ENCODE results near the gene MTHFD2L. TPM values are rescaled to one million over a fixed set of nuclear protein-coding genes. Genes with fewer than 3 reads are reported as not detected.

MTHFD2L gene
- total RNA-seq, 1 donor from 2014 or later, result 15.5 TPM

DNA sequence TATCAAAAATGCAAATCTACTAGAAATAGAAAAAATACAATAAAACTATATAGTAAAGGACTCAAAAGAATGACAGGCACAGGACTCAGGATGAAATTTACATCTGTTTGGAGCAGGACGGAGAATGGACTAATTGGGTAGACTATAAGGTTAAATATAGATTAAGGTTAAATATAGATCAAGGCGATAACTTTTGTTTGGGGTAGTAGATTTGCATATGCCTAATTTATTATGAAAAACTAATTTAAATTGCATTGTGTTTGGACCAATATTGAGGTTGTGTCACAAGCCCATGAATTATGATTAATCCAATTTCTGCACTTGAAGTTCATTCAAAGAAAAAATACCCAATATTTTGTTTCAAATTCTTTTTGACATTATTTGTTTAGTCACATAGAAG is 31.0 kb downstream of the MTHFD2L start:
- intact Hi-C loops (cut with DNase I), result no loop called here
- Histone ChIP-seq H3K4me3 (no peak overlapping the region), H3K9me3 (no peaks in the 10 kb centered on the region), H3K27ac (no peak overlapping the region), H3K27me3 (no peaks in the 10 kb centered on the region), H3K36me3 (no peaks in the 10 kb centered on the region), H3K4me1 (no peaks in the 10 kb centered on the region)
- no peak for TF ChIP-seq POLR2A (IDR thresholded peaks at IDR 0.05)
- TF ChIP-seq POLR2AphosphoS5 (IDR thresholded peaks at IDR 0.05; ENCODE audit: insufficient read depth in 1 of 2, low read depth in 1 of 2), result no peak
- TF ChIP-seq, protein P1, sequence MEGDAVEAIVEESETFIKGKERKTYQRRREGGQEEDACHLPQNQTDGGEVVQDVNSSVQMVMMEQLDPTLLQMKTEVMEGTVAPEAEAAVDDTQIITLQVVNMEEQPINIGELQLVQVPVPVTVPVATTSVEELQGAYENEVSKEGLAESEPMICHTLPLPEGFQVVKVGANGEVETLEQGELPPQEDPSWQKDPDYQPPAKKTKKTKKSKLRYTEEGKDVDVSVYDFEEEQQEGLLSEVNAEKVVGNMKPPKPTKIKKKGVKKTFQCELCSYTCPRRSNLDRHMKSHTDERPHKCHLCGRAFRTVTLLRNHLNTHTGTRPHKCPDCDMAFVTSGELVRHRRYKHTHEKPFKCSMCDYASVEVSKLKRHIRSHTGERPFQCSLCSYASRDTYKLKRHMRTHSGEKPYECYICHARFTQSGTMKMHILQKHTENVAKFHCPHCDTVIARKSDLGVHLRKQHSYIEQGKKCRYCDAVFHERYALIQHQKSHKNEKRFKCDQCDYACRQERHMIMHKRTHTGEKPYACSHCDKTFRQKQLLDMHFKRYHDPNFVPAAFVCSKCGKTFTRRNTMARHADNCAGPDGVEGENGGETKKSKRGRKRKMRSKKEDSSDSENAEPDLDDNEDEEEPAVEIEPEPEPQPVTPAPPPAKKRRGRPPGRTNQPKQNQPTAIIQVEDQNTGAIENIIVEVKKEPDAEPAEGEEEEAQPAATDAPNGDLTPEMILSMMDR (IDR thresholded peaks at IDR 0.05), result no peak
- DNase-seq (ENCODE audit: extremely low spot score in 2 of 2), result no peak

- DNase-seq (ENCODE audit: extremely low spot score in 2 of 2), result no peak
- TF ChIP-seq, protein P1 (IDR thresholded peaks at IDR 0.05), result peak; percentile 8 to 26 (median 20)
- no peak for TF ChIP-seq POLR2A (IDR thresholded peaks at IDR 0.05)
- no peak for TF ChIP-seq POLR2AphosphoS5 (IDR thresholded peaks at IDR 0.05; ENCODE audit: insufficient read depth in 1 of 2, low read depth in 1 of 2)
- H3K9me3 ChIP-seq, result no peaks in the 10 kb centered on the region
- H3K4me1 ChIP-seq, result no peaks in the 10 kb centered on the region
- intact Hi-C loops (cut with DNase I), result loop anchor here (10.0 kb wide), 1 partner anchor 115 kb away; the partner anchor contains the start of gene EPGN
- H3K4me3 ChIP-seq, result no peak overlapping the region
- H3K27me3 ChIP-seq, result no peaks in the 10 kb centered on the region
- no peak overlapping the region for H3K27ac ChIP-seq
- H3K36me3 ChIP-seq, result no peaks in the 10 kb centered on the region
Measured at GRCh38 chr4:74189331-74190043, 31.6 kb downstream of the MTHFD2L start.

- DNase-seq (ENCODE audit: extremely low spot score in 2 of 2), result no peak
- H3K9me3 ChIP-seq, result no peaks in the 10 kb centered on the region
- no peaks in the 10 kb centered on the region for H3K36me3 ChIP-seq
- intact Hi-C loops (cut with DNase I), result loop anchor here (10.0 kb wide), 1 partner anchor 114 kb away; the partner anchor contains the start of gene EPGN
- no peaks in the 10 kb centered on the region for H3K27me3 ChIP-seq
- no peak overlapping the region for H3K27ac ChIP-seq
- no peak overlapping the region for H3K4me3 ChIP-seq
- TF ChIP-seq, protein P1 (IDR thresholded peaks at IDR 0.05), result no peak
- no peak for TF ChIP-seq POLR2AphosphoS5 (IDR thresholded peaks at IDR 0.05; ENCODE audit: insufficient read depth in 1 of 2, low read depth in 1 of 2)
- no peak for TF ChIP-seq POLR2A (IDR thresholded peaks at IDR 0.05)
- no peaks in the 10 kb centered on the region for H3K4me1 ChIP-seq
Measured at GRCh38 chr4:74190332-74190731, 32.4 kb downstream of the MTHFD2L start.

GRCh38 chr4:74190919-74191397 is 33.0 kb downstream of the MTHFD2L start:
- no peak overlapping the region for H3K27ac ChIP-seq
- DNase-seq (ENCODE audit: extremely low spot score in 2 of 2), result no peak
- TF ChIP-seq POLR2A (IDR thresholded peaks at IDR 0.05), result no peak
- TF ChIP-seq, protein P1 (IDR thresholded peaks at IDR 0.05), result no peak
- no peak for TF ChIP-seq POLR2AphosphoS5 (IDR thresholded peaks at IDR 0.05; ENCODE audit: insufficient read depth in 1 of 2, low read depth in 1 of 2)
- no peaks in the 10 kb centered on the region for H3K9me3 ChIP-seq
- no peak overlapping the region for H3K4me3 ChIP-seq
- intact Hi-C loops (cut with DNase I), result loop anchor here (10.0 kb wide), 1 partner anchor 114 kb away; the partner anchor contains the start of gene EPGN
- H3K27me3 ChIP-seq, result no peaks in the 10 kb centered on the region
- no peaks in the 10 kb centered on the region for H3K4me1 ChIP-seq
- H3K36me3 ChIP-seq, result no peaks in the 10 kb centered on the region

- Histone ChIP-seq H3K36me3 (no peaks in the 10 kb centered on the region), H3K27ac (no peak overlapping the region), H3K4me3 (no peak overlapping the region), H3K4me1 (no peaks in the 10 kb centered on the region), H3K9me3 (no peaks in the 10 kb centered on the region), H3K27me3 (no peaks in the 10 kb centered on the region)
- intact Hi-C loops (cut with DNase I), result loop anchor here (10.0 kb wide), 1 partner anchor 108 kb away; the partner anchor contains the start of gene EPGN
- DNase-seq (ENCODE audit: extremely low spot score in 2 of 2), result no peak
- TF ChIP-seq, protein P1 (IDR thresholded peaks at IDR 0.05), result no peak
- TF ChIP-seq POLR2AphosphoS5 (IDR thresholded peaks at IDR 0.05; ENCODE audit: insufficient read depth in 1 of 2, low read depth in 1 of 2), result no peak
- TF ChIP-seq POLR2A (IDR thresholded peaks at IDR 0.05), result no peak
Measured at GRCh38 chr4:74197080-74197479, 39.2 kb downstream of the MTHFD2L start.
